ENCODE results near the gene ADIPOR2. TPM values are rescaled to one million over a fixed set of nuclear protein-coding genes. Genes with fewer than 3 reads are reported as not detected.

The ADIPOR2 gene
- polyA plus RNA-seq, 3 donors = 3.9 to 14.6 (median 6.2) TPM

GRCh38 chr12:1806301-1807086, 115.6 kb downstream of the ADIPOR2 start:
- 60% methylated on average over 7 of the region's 7 CpGs for WGBS (ENCODE audit: insufficient coverage)

More at GRCh38 chr12:1806301-1807086, 115.6 kb downstream of the ADIPOR2 start:
- Histone ChIP-seq H3K79me2 (ENCODE audit: insufficient read depth, low read length) (peaks cover 21% of the 10 kb centered on the region), H3K4me3 (replicated peaks in 1 of 3; ENCODE audit: low read depth in 2 of 3, low read length in 3 of 3) (no peak overlapping the region), H2AFZ (ENCODE audit: insufficient read depth, low read depth, low read length, poor library complexity, severe bottlenecking) (peak overlapping the region; percentile 31), H3K9me3 (replicated peaks in 1 of 2; ENCODE audit: control insufficient read depth in 1 of 2, insufficient read depth in 1 of 2, low read length in 2 of 2) (no peaks in the 10 kb centered on the region), H3K9ac (ENCODE audit: insufficient read depth, low read length, poor library complexity, severe bottlenecking) (no peak overlapping the region), H3K27me3 (ENCODE audit: control insufficient read depth in 2 of 2, insufficient read depth in 2 of 2, low read length in 2 of 2) (no peaks in the 10 kb centered on the region), H3K4me1 (ENCODE audit: control insufficient read depth in 1 of 2, insufficient read depth in 2 of 2, low read length in 2 of 2) (peaks cover 52 to 68% of the 10 kb centered on the region in 2 donors), H3K27ac (ENCODE audit: low read depth in 1 of 2, low read length in 2 of 2) (peak overlapping the region in 1 of 2 donors; percentile 14), H4K20me1 (ENCODE audit: insufficient read depth, low read length) (no peaks in the 10 kb centered on the region), H3K4me2 (replicated peaks; ENCODE audit: extremely low read depth, low read length, poor library complexity, severe bottlenecking) (no peak overlapping the region), H3K36me3 (replicated peaks in 1 of 2; ENCODE audit: control insufficient read depth in 1 of 2, insufficient read depth in 2 of 2, low read length in 2 of 2) (no peaks in the 10 kb centered on the region)
- no peak for TF ChIP-seq CTCF (IDR thresholded peaks at IDR 0.05)
- Mint-ChIP-seq H3K27me3 (ENCODE audit: low read depth in 3 of 3) (peaks cover 0 to 2% (median 0%) of the 10 kb centered on the region in 3 donors), H3K27ac (peak overlapping the region in 5 of 7 donors; percentile 20 to 73 (median 61)), H3K9me3 (no peaks in the 10 kb centered on the region), H3K4me3 (peak overlapping the region in 1 of 2 donors; percentile 16), H3K4me1 (peaks cover 53% of the 10 kb centered on the region), H3K36me3 (peaks cover 8 to 11% of the 10 kb centered on the region in 2 donors)
- intact Hi-C loops (cut with micrococcal nuclease) = no loop called here
- no peak for DNase-seq
